ENCODE measurements around the gene FAM149B1.

- TF ChIP-seq POLR2AphosphoS5 (IDR thresholded peaks at IDR 0.05): no peak
- no peak for TF ChIP-seq CTCF (IDR thresholded peaks at IDR 0.05)
Measured at GRCh38 chr10:73229567-73229966, 61.6 kb downstream of the FAM149B1 start.
